MCF 10A (cell line): ENCODE results near the gene METTL26. TPM values are rescaled to one million over a fixed set of nuclear protein-coding genes. Genes with fewer than 3 reads are reported as not detected.

Source experiments
- BruUV-seq: library from RNA; stranded (reverse); fragments of 400-500 nt; replicated peaks from 2 replicates; lab custom pipeline; 2021; lab: Mats Ljungman, UMichigan
- CTCF ChIA-PET: fragments of 300-600 bp; sonication (Branson Sonifier 250); formaldehyde crosslinking; extraction: SDS; loops from one replicate; lab custom pipeline; 2021; ENCODE audit warnings: antibody characterized with exemption, inconsistent platforms; lab: Yijun Ruan, JAX
- POLR2A ChIA-PET: fragments of 300-600, 350-650 bp; sonication (Branson Sonifier 250); formaldehyde crosslinking; extraction: SDS; loops from one replicate; lab custom pipeline; 2020; ENCODE audit warnings: antibody characterized with exemption, inconsistent platforms; lab: Yijun Ruan, JAX
- DNase-seq: peaks from one replicate; pipeline ENCODE4 v3.0.0-alpha.2; 2018; ENCODE audit not compliant: unreplicated experiment
- H3K27ac Mint-ChIP-seq: one replicate; pipeline ENCODE4 v1.8.0; 2022; ENCODE audit warnings: mild to moderate bottlenecking, low read depth, mixed read lengths; ENCODE audit not compliant: unreplicated experiment
- H3K27me3 Mint-ChIP-seq: one replicate; pipeline ENCODE4 v1.8.0; 2022; ENCODE audit warnings: mixed read lengths; ENCODE audit not compliant: insufficient read depth, unreplicated experiment
- H3K36me3 Mint-ChIP-seq: one replicate; pipeline ENCODE4 v1.8.0; 2022; ENCODE audit warnings: mild to moderate bottlenecking, moderate library complexity, mixed read lengths; ENCODE audit not compliant: insufficient read depth, unreplicated experiment
- H3K4me1 Mint-ChIP-seq: one replicate; pipeline ENCODE4 v1.8.0; 2022; ENCODE audit warnings: mixed read lengths; ENCODE audit not compliant: insufficient read depth, unreplicated experiment
- H3K4me3 Mint-ChIP-seq: one replicate; pipeline ENCODE4 v1.8.0; 2022; ENCODE audit warnings: mild to moderate bottlenecking, moderate library complexity, mixed read lengths; ENCODE audit not compliant: unreplicated experiment
- H3K9me3 Mint-ChIP-seq: one replicate; pipeline ENCODE4 v1.8.0; 2022; ENCODE audit warnings: mixed read lengths; ENCODE audit not compliant: unreplicated experiment
- intact Hi-C: fragments of 100-400 bp; cut with micrococcal nuclease; formaldehyde crosslinking; loops from 2 replicates; pipeline ENCODE4 v1.14.1; 2022
- total RNA-seq: library from RNA; stranded (reverse); gene quantifications from 2 replicates; pipeline ENCODE4 v1.2.3, GENCODE V29; 2022
- TF ChIP-seq, protein P1 (sequence below): fragments of 200-600 bp; IDR thresholded peaks from one replicate; pipeline ENCODE4 v1.8.0; 2022; ENCODE audit warnings: antibody characterized with exemption, mild to moderate bottlenecking; ENCODE audit not compliant: unreplicated experiment

METTL26 gene
- total RNA-seq, 1 experiment from 2014 or later, result 106 TPM

GRCh38 chr16:624526-625070 is 11.5 kb downstream of the METTL26 start:
- Mint-ChIP-seq H3K9me3 (no peaks in the 10 kb centered on the region), H3K27me3 (no peaks in the 10 kb centered on the region), H3K36me3 (peaks cover 35% of the 10 kb centered on the region), H3K4me1 (peaks cover 25% of the 10 kb centered on the region), H3K27ac (no peak overlapping the region), H3K4me3 (no peak overlapping the region)
- CTCF ChIA-PET, result interaction anchor here (0.6 to 1.8 kb wide), 4 partner anchors 32 to 95 kb away, joined by 3 to 5 read pairs (median 3); no protein-coding TSS in a partner anchor
- intact Hi-C loops, result no loop called here
- TF ChIP-seq, protein P1, sequence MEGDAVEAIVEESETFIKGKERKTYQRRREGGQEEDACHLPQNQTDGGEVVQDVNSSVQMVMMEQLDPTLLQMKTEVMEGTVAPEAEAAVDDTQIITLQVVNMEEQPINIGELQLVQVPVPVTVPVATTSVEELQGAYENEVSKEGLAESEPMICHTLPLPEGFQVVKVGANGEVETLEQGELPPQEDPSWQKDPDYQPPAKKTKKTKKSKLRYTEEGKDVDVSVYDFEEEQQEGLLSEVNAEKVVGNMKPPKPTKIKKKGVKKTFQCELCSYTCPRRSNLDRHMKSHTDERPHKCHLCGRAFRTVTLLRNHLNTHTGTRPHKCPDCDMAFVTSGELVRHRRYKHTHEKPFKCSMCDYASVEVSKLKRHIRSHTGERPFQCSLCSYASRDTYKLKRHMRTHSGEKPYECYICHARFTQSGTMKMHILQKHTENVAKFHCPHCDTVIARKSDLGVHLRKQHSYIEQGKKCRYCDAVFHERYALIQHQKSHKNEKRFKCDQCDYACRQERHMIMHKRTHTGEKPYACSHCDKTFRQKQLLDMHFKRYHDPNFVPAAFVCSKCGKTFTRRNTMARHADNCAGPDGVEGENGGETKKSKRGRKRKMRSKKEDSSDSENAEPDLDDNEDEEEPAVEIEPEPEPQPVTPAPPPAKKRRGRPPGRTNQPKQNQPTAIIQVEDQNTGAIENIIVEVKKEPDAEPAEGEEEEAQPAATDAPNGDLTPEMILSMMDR, result no peak
- POLR2A ChIA-PET, result interaction anchor here (1.0 to 6.3 kb wide), 3 partner anchors 12 to 60 kb away, joined by 3 to 88 read pairs (median 4); partner anchors contain the start of genes JMJD8, METTL26 and RAB40C
- no TSS peak for BruUV-seq
- no peak for DNase-seq

DNA sequence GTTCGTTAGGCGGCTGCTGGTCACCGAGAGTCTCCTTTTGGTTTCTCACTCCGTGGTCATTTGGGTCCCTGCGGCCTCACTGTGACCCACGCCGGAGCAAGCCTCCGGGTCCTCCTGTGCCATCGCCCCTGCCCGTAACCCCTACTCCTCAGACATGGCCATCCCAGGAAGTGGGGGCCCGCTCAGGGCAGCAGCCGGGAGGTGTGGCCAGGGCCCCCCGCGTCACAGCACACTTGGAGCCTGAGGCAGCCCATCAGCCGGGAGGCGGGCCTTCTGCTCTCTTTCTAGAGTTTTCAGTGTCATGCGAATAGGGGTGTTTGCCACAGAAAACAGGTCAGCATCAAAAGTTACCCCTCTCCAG is 13.2 kb downstream of the METTL26 start:
- H3K27ac Mint-ChIP-seq, result peak overlapping the region; percentile 85
- intact Hi-C loops, result loop anchor here (1.0 kb wide), 1 partner anchor 35 kb away; no protein-coding TSS in a partner anchor
- H3K27me3 Mint-ChIP-seq, result no peaks in the 10 kb centered on the region
- H3K4me3 Mint-ChIP-seq, result no peak overlapping the region
- ChIA-PET CTCF (interaction anchor here (0.6 to 2.2 kb wide), 2 partner anchors 30 to 45 kb away, joined by 3 to 18 read pairs; no protein-coding TSS in a partner anchor), POLR2A (interaction anchor here (0.6 to 6.3 kb wide), 7 partner anchors 14 to 1067 kb away, joined by 3 to 88 read pairs (median 10); partner anchors contain the start of genes MCRIP2, METTL26, RAB40C and WDR90)
- TF ChIP-seq, protein P1, result no peak
- H3K9me3 Mint-ChIP-seq, result no peaks in the 10 kb centered on the region
- BruUV-seq, result no TSS peak
- DNase-seq, result no peak
- H3K36me3 Mint-ChIP-seq, result peaks cover 26% of the 10 kb centered on the region
- H3K4me1 Mint-ChIP-seq, result peaks cover 24% of the 10 kb centered on the region

GRCh38 chr16:621526-622105 is 14.5 kb downstream of the METTL26 start:
- H3K27ac Mint-ChIP-seq, result peak overlapping the region; percentile 85
- ChIA-PET CTCF (interaction anchor here (0.6 to 2.2 kb wide), 5 partner anchors 28 to 915 kb away, joined by 3 to 18 read pairs (median 3); no protein-coding TSS in a partner anchor), POLR2A (interaction anchor here (0.6 to 6.3 kb wide), 15 partner anchors 9 to 198 kb away, joined by 3 to 88 read pairs (median 6); partner anchors contain the start of genes CAPN15, MCRIP2, METTL26 and PIGQ)
- no TSS peak for BruUV-seq
- H3K27me3 Mint-ChIP-seq, result no peaks in the 10 kb centered on the region
- DNase-seq, result peak; percentile 42
- peaks cover 25% of the 10 kb centered on the region for H3K36me3 Mint-ChIP-seq
- H3K9me3 Mint-ChIP-seq, result no peaks in the 10 kb centered on the region
- intact Hi-C loops, result loop anchor here (1.0 kb wide), 1 partner anchor 33 kb away; no protein-coding TSS in a partner anchor
- H3K4me1 Mint-ChIP-seq, result peaks cover 11% of the 10 kb centered on the region
- TF ChIP-seq, protein P1, result no peak
- H3K4me3 Mint-ChIP-seq, result peak overlapping the region; percentile 64
